Measurements from ENCODE around the gene TUBGCP3. TPM values are rescaled to one million over a fixed set of nuclear protein-coding genes. Genes with fewer than 3 reads are reported as not detected.

Gene TUBGCP3
- total RNA-seq, 1 experiment from 2014 or later = 51.4 TPM

DNA sequence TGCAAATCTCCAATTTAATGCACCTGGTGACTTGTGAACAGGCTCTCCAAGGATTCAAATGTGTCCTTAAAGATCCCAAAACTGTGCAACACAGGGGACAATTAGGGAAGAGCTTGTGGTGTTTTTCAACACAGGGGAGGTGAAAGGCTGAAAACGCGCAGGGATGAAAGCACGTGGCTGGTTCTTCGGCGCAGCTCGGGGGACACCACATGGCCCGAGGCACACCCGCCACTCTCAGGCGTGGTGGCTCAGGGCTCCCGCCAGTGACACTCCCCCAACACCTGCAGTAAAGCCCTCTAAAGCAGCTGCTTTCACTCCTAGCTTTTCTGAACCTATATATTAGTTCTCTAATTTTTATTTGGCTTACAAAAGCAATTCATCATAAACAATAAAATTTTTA lies 119.9 kb downstream of the TUBGCP3 start:
- ATAC-seq (no peak), DNase-seq (ENCODE audit: low read depth, low spot score) (no peak)
- Histone ChIP-seq H3K4me2 (ENCODE audit: low read length) (no peak overlapping the region), H3K9ac (ENCODE audit: low read length) (no peak overlapping the region), H4K20me1 (ENCODE audit: insufficient read depth) (no peaks in the 10 kb centered on the region), H3K79me2 (ENCODE audit: insufficient read depth, low read length) (no peaks in the 10 kb centered on the region), H2AFZ (ENCODE audit: low read depth, low read length, poor library complexity, severe bottlenecking) (no peak overlapping the region), H3K9me3 (ENCODE audit: control insufficient read depth in 1 of 2, insufficient read depth in 1 of 2, low read depth in 1 of 2, low read length in 2 of 2) (no peaks in the 10 kb centered on the region), H3K4me1 (ENCODE audit: control insufficient read depth in 1 of 2, insufficient read depth in 2 of 2, low read length in 2 of 2) (no peaks in the 10 kb centered on the region), H3K27ac (ENCODE audit: low read depth, low read length) (no peak overlapping the region), H3K36me3 (ENCODE audit: control insufficient read depth in 1 of 2, insufficient read depth in 2 of 2, low read length in 2 of 2) (no peaks in the 10 kb centered on the region), H3K9me2 (ENCODE audit: insufficient read depth) (no peaks in the 10 kb centered on the region), H3K4me3 (replicated peaks in 1 of 2; ENCODE audit: low read depth in 1 of 2, low read length in 2 of 2) (no peak overlapping the region), H3K27me3 (ENCODE audit: insufficient read depth, low read length) (no peaks in the 10 kb centered on the region)
- TF ChIP-seq EGR1 (IDR thresholded peaks at IDR 0.05; ENCODE audit: low read depth) = no peak
- TF ChIP-seq, protein P1, sequence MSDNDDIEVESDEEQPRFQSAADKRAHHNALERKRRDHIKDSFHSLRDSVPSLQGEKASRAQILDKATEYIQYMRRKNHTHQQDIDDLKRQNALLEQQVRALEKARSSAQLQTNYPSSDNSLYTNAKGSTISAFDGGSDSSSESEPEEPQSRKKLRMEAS (IDR thresholded peaks at IDR 0.05) = no peak
- no peak for TF ChIP-seq EZH2 (IDR thresholded peaks at IDR 0.05)
- TF ChIP-seq CBX3 (IDR thresholded peaks at IDR 0.05; ENCODE audit: low read depth) = no peak
- no peak for TF ChIP-seq SP1 (IDR thresholded peaks at IDR 0.05; ENCODE audit: low read depth)
- no peak for TF ChIP-seq SIN3A (IDR thresholded peaks at IDR 0.05; ENCODE audit: low read depth)
- no peak for TF ChIP-seq ZNF274 (IDR thresholded peaks at IDR 0.05; ENCODE audit: low read depth, low read length)
- TF ChIP-seq, protein P2, sequence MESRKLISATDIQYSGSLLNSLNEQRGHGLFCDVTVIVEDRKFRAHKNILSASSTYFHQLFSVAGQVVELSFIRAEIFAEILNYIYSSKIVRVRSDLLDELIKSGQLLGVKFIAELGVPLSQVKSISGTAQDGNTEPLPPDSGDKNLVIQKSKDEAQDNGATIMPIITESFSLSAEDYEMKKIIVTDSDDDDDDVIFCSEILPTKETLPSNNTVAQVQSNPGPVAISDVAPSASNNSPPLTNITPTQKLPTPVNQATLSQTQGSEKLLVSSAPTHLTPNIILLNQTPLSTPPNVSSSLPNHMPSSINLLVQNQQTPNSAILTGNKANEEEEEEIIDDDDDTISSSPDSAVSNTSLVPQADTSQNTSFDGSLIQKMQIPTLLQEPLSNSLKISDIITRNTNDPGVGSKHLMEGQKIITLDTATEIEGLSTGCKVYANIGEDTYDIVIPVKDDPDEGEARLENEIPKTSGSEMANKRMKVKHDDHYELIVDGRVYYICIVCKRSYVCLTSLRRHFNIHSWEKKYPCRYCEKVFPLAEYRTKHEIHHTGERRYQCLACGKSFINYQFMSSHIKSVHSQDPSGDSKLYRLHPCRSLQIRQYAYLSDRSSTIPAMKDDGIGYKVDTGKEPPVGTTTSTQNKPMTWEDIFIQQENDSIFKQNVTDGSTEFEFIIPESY (IDR thresholded peaks at IDR 0.05; ENCODE audit: extremely low read depth, insufficient replicate concordance, low read length) = no peak
- TF ChIP-seq SRF (IDR thresholded peaks at IDR 0.05; ENCODE audit: low read depth) = no peak
- TF ChIP-seq POLR2AphosphoS5 (IDR thresholded peaks at IDR 0.05; ENCODE audit: low read depth, low read length) = no peak
- TF ChIP-seq YY1 (IDR thresholded peaks at IDR 0.05; ENCODE audit: extremely low read depth, insufficient replicate concordance, low read depth, low read length) = no peak
- TF ChIP-seq ZFX (IDR thresholded peaks at IDR 0.05) = no peak
- BruUV-seq (replicated peaks) = no TSS peak
- RAD21 ChIA-PET (ENCODE audit: low non-redundant PET in 1 of 2, low total read pairs in 2 of 2, uncharacterized antibody in 2 of 2, unreplicated experiment in 2 of 2) = no interaction called here
- intact Hi-C loops (cut with micrococcal nuclease) = no loop called here
- CTCF ChIA-PET = no interaction called here
- POLR2A ChIA-PET = no interaction called here

All from HCT116 (cell line).